Testis (tissue), 2 donors: ENCODE measurements around the gene MTX2.

ENCODE experiments used
- CTCF ChIP-seq, 3 experiments: fragments of 450-650 bp in 2 of 3; fragments of 200-600 bp in 1 of 3; sonication (generic) in 1 of 3; IDR thresholded peaks; one replicate each; pipeline ENCODE4 v1.5.1; 2016 to 2019; ENCODE audit warnings: antibody characterized with exemption in 3 of 3, mild to moderate bottlenecking in 2 of 3, moderate library complexity in 1 of 3
- POLR2A ChIP-seq: fragments of 450-650 bp; IDR thresholded peaks from one replicate; pipeline ENCODE4 v1.6.1; 2017; ENCODE audit warnings: antibody characterized with exemption, mild to moderate bottlenecking, moderate library complexity

GRCh38 chr2:176297067-176297466 lies 27.8 kb downstream of the MTX2 start:
- no peak for TF ChIP-seq CTCF (IDR thresholded peaks at IDR 0.05)
- no peak for TF ChIP-seq POLR2A
